ENCODE measurements around the gene ZNG1E.
"Not testable (repeated sequence)": the region's sequence is repeated elsewhere in the genome, so short reads cannot be mapped to it uniquely, and the experiment has no call there.

The ZNG1E gene

DNA sequence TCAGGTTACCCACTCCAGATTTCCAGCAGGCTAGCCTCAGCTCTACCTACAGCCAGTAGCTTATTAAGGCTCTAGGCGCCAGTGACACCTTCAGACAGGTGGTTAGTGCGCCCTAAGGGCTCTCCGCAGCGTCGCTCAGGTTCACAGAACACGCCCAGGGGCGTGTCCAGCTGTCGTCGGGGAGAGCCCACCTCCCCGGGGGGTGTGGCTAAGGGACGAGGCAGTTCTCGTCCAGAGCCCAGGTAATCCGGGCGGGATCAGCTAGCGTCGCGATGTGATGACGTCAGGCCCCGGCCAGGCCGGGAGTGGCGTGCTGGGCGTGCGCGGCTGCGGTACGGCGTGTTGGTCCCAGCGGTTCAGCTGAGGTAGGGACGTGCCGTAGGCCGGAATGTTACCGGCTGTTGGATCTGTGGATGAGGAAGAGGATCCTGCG, at the start of gene ZNG1E:
Gene ZNG1E (plus strand): TSS at position 340 of the 433 bp plus-strand sequence. CDS start 49 bp downstream, at position 389.
- peak; percentile 65 for DNase-seq

DNA sequence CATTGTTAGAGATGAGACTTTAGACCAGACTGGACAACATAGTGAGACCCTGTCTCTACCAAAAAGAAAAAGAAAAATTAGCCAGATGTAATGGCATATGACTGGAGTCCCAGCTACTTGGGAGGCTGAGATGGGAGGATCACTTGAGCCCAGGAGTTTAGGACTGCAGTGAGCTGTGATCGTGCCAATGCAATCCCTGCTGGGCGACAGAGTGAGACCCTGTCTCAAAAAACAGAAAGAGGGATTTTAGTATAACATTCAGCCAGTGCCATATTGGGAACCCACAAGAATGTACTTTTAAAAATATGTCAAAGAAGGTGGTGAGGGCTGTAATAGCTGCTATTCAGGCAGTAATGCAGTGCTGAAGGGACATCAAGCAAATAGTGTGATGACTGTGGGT, 2.1 kb upstream of the ZNG1E start:
- DNase-seq, result not testable (repeated sequence)

DNA sequence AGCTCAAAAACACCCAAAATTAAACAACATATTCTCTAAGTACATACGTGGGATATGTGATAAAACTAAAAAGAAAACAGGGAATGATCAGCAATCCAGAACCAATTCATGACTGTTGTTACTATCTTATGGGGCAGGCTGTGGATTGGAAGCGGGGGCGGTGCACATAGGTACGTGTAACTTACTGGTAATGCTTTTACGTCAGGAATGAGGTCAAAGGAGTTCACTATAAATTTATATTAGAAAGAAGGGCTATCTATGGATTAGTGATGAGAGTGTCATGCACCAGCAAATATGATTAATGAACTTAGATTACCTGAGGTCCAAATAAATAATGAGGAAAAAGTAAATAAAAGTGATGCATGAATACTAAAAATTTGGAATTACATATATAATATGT, 710 bp upstream of the ZNG1E start:
- DNase-seq, result not testable (repeated sequence)

- DNase-seq, result peak; percentile 17
Observed at GRCh38 chr9:65676389-65676788, 661 bp downstream of the ZNG1E start.

GRCh38 chr9:65678533-65678932, 2.8 kb downstream of the ZNG1E start:
- DNase-seq, result not testable (repeated sequence)

GRCh38 chr9:65703550-65703949, 27.8 kb downstream of the ZNG1E start:
- DNase-seq, result not testable (repeated sequence)

GRCh38 chr9:65714445-65714844, 38.7 kb downstream of the ZNG1E start:
- DNase-seq, result not testable (repeated sequence)

DNA sequence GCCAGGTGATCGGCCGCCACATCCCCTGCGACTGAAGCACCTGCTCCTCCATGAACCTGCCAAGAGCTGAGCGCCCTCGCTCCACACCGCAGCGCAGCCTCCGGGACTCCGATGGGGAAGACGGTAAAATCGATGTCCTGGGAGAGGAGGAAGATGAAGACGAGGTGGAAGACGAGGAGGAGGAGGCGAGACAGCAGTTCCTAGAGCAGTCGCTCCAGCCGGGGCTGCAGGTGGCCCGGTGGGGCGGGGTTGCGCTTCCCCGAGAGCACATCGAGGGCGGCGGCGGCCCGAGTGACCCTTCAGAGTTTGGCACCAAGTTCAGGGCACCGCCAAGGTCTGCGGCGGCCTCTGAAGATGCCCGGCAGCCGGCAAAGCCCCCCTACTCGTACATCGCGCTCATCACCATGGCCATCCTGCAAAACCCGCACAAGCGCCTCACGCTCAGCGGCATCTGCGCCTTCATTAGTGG, 61.4 kb downstream of the ZNG1E start, which contains the start of gene FOXD4L4:
Gene FOXD4L4 (plus strand): TSS at position 51 of the 469 bp plus-strand sequence. CDS start 0 bp downstream, at position 51.
- DNase-seq, result peak; percentile 1

GRCh38 chr9:65738133-65738532, 62.4 kb downstream of the ZNG1E start:
- not testable (repeated sequence) for DNase-seq

Measured in activated naive CD4-positive, alpha-beta T cell treated with Interleukin-2 at 50 U/mL for 16 hours (primary cell).